K562 (cell line): ENCODE measurements around the gene DIAPH3.

Experiments used
- CHD1 ChIP-seq: fragments of 200-600 bp; sonication (generic); IDR thresholded peaks from one replicate; pipeline ENCODE4 v1.6.1; 2012; ENCODE audit warnings: mild to moderate bottlenecking, moderate library complexity, low read length, inconsistent platforms
- CTCF ChIP-seq, 3 experiments: IDR thresholded peaks in 2 of 3; conservative IDR thresholded peaks in 1 of 3; 2 replicates each; pipeline ENCODE4 v1.5.1; 2011 to 2012; ENCODE audit warnings: low read length in 3 of 3, mild to moderate bottlenecking in 3 of 3, control low read depth in 2 of 3, improper control_type of control experiment in 1 of 3, inconsistent platforms in 1 of 3, low read depth in 1 of 3, mixed read lengths in 1 of 3, moderate library complexity in 1 of 3; ENCODE audit not compliant: insufficient read depth in 2 of 3
- FOXO4 ChIP-seq: fragments of 450-650 bp; formaldehyde crosslinking; IDR thresholded peaks from 2 replicates; pipeline ENCODE4 v1.4.0; 2020; ENCODE audit warnings: mild to moderate bottlenecking, moderate library complexity
- HDAC3 ChIP-seq: fragments of 450-650 bp; IDR thresholded peaks from 2 replicates; pipeline ENCODE4 v1.6.1; 2018; ENCODE audit warnings: borderline replicate concordance, mild to moderate bottlenecking, moderate library complexity; ENCODE audit not compliant: partially characterized antibody
- MYC ChIP-seq, 2 experiments: fragments of 250-450 bp in 1 of 2; sonication (Bioruptor Pico) in 1 of 2; IDR thresholded peaks; 2 replicates each; pipeline versions ENCODE4 v1.5.1 to v1.6.1; 2012 to 2021; ENCODE audit warnings: low read depth in 2 of 2, borderline replicate concordance in 1 of 2, improper control_type of control experiment in 1 of 2, low read length in 1 of 2, mild to moderate bottlenecking in 1 of 2, moderate library complexity in 1 of 2
- PCBP1 ChIP-seq: fragments of 200-400 bp; formaldehyde crosslinking; IDR thresholded peaks from 2 replicates; pipeline ENCODE4 v1.6.1; 2018; ENCODE audit warnings: mild to moderate bottlenecking, low read depth, low read length; ENCODE audit not compliant: poor library complexity, severe bottlenecking
- POLR2A ChIP-seq: fragments of 450-650 bp; conservative IDR thresholded peaks from 2 replicates; pipeline ENCODE4 v1.6.1; 2016
- ZNF121 ChIP-seq: sonication (generic); formaldehyde crosslinking; conservative IDR thresholded peaks from 2 replicates; pipeline ENCODE4 v1.8.0; 2022; ENCODE audit warnings: missing genetic modification reagents
- ZNF280B ChIP-seq: fragments of 250-450 bp; sonication (Bioruptor Pico); IDR thresholded peaks from 2 replicates; pipeline ENCODE4 v1.5.1; 2021; ENCODE audit warnings: mild to moderate bottlenecking
- ZNF766 ChIP-seq: fragments of 200-800 bp; sonication (Bioruptor generic); conservative IDR thresholded peaks from 2 replicates; pipeline ENCODE4 v1.6.1; 2016; ENCODE audit warnings: missing genetic modification characterization, missing compliant biosample characterization
- TF ChIP-seq, protein P1 (sequence below): fragments of 250-450 bp; sonication (Bioruptor Pico); IDR thresholded peaks from 2 replicates; pipeline ENCODE4 v1.9.0; 2021; ENCODE audit warnings: mild to moderate bottlenecking

DNA sequence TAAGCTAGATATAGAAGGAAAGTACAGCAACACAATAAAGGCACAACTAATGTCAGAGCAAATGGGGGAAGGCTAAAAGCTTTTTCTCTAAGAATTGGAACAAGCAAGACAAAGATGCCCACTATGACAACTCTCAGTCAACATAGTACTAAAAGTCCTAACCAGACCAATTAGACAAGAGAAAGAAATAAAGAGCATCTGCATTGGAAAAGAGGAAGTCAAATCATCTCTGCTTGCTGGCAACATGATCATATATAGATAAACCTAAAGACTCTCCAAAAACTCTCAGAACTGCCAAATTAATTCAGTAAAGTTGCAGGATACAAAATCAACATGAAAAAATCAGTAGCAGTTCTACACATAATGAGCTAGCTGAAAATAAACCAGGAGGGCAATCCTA lies 542.0 kb downstream of the DIAPH3 start:
- no peak for TF ChIP-seq CTCF (IDR thresholded peaks at IDR 0.05 in 2 of 3, conservative IDR thresholded peaks at IDR 0.05 in 1 of 3; ENCODE audit: insufficient read depth in 2 of 3, low read depth in 1 of 3, low read length in 3 of 3)
- TF ChIP-seq CHD1, result no peak
- no peak for TF ChIP-seq ZNF280B
- TF ChIP-seq HDAC3, result no peak
- no peak for TF ChIP-seq FOXO4
- TF ChIP-seq PCBP1, result no peak
- TF ChIP-seq POLR2A, result no peak
- TF ChIP-seq, protein P1, sequence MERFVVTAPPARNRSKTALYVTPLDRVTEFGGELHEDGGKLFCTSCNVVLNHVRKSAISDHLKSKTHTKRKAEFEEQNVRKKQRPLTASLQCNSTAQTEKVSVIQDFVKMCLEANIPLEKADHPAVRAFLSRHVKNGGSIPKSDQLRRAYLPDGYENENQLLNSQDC (CRISPR knock-in tag), result no peak
- no peak for TF ChIP-seq ZNF766 (CRISPR knock-in tag)
- no peak for TF ChIP-seq MYC (IDR thresholded peaks at IDR 0.05; ENCODE audit: low read depth, low read length)
- TF ChIP-seq MYC (CRISPR knock-in tag; IDR thresholded peaks at IDR 0.05; ENCODE audit: borderline replicate concordance, low read depth), result no peak
- TF ChIP-seq ZNF121 (CRISPR knock-in tag), result no peak
